ENCODE results near the gene LIG1.

The LIG1 gene

GRCh38 chr19:48181505-48181904, 11.4 kb upstream of the LIG1 start:
- no peak for DNase-seq

- DNase-seq = no peak
These were observed 6.1 kb upstream of the LIG1 start for GRCh38 chr19:48176226-48176625.

GRCh38 chr19:48175578-48175977, 5.4 kb upstream of the LIG1 start:
- no peak for DNase-seq

GRCh38 chr19:48174445-48175030, 4.4 kb upstream of the LIG1 start:
- DNase-seq = no peak

- DNase-seq = no peak
These were observed 1.6 kb upstream of the LIG1 start for GRCh38 chr19:48171710-48172109.

GRCh38 chr19:48170817-48171347, 738 bp upstream of the LIG1 start:
- no peak for DNase-seq

GRCh38 chr19:48169578-48169938, 586 bp downstream of the LIG1 start:
- DNase-seq = peak; percentile 60 to 88

- DNase-seq = no peak
These were observed 1.5 kb downstream of the LIG1 start for GRCh38 chr19:48168689-48169088.

- no peak for DNase-seq
These were observed 11.8 kb downstream of the LIG1 start for GRCh38 chr19:48158210-48158790.

GRCh38 chr19:48154003-48154402, 16.1 kb downstream of the LIG1 start:
- no peak for DNase-seq

- peak; percentile 29 to 91 for DNase-seq
These were observed 17.6 kb downstream of the LIG1 start for GRCh38 chr19:48152551-48152950.

- DNase-seq = no peak
These were observed 20.7 kb downstream of the LIG1 start for GRCh38 chr19:48149430-48149829.

- DNase-seq = no peak
These were observed 21.6 kb downstream of the LIG1 start for GRCh38 chr19:48148576-48148975.

GRCh38 chr19:48147597-48148175, 22.5 kb downstream of the LIG1 start:
- no peak for DNase-seq

GRCh38 chr19:48139053-48139452, 31.1 kb downstream of the LIG1 start:
- no peak for DNase-seq

- no peak for DNase-seq
These were observed 32.7 kb downstream of the LIG1 start for GRCh38 chr19:48137411-48137810.

GRCh38 chr19:48136547-48136946, 33.6 kb downstream of the LIG1 start:
- DNase-seq = no peak

GRCh38 chr19:48135411-48135810, 34.7 kb downstream of the LIG1 start:
- DNase-seq = peak in 1 of 2 donors; percentile 4

GRCh38 chr19:48133094-48133493, 37.0 kb downstream of the LIG1 start:
- no peak for DNase-seq

- DNase-seq = no peak
These were observed 42.6 kb downstream of the LIG1 start for GRCh38 chr19:48127561-48127960.

- DNase-seq = peak in 1 of 2 donors; percentile 60
These were observed 46.1 kb downstream of the LIG1 start for GRCh38 chr19:48123907-48124651.

GRCh38 chr19:48122421-48122820, 47.7 kb downstream of the LIG1 start:
- no peak for DNase-seq

- peak in 1 of 2 donors; percentile 51 for DNase-seq
These were observed 48.2 kb downstream of the LIG1 start for GRCh38 chr19:48121909-48122371.

- no peak for DNase-seq
These were observed 49.1 kb downstream of the LIG1 start for GRCh38 chr19:48121066-48121465.
